ENCODE measurements around the gene CENPT. TPM values are rescaled to one million over a fixed set of nuclear protein-coding genes. Genes with fewer than 3 reads are reported as not detected.

The CENPT gene
- total RNA-seq, 1 experiment from 2014 or later: 54.3 TPM

- H3K27me3 Mint-ChIP-seq (ENCODE audit: unreplicated experiment): no peaks in the 10 kb centered on the region
- no peaks in the 10 kb centered on the region for H3K9me3 Mint-ChIP-seq (ENCODE audit: low read depth, unreplicated experiment)
- peaks cover 26% of the 10 kb centered on the region for H3K4me1 Mint-ChIP-seq (ENCODE audit: low read depth, unreplicated experiment)
- BruUV-seq (replicated peaks): no TSS peak
- intact Hi-C loops (cut with micrococcal nuclease; ENCODE audit: unreplicated experiment): no loop called here
- no peak for DNase-seq
- H3K27ac Mint-ChIP-seq (ENCODE audit: unreplicated experiment): no peak overlapping the region
- CTCF ChIA-PET: interaction anchor here (3.1 kb wide), 1 partner anchor 24 kb away, joined by 8 read pairs; the partner anchor contains the start of genes RANBP10 and TSNAXIP1
- no peak for TF ChIP-seq CTCF (IDR thresholded peaks at IDR 0.05; ENCODE audit: unreplicated experiment)
- peaks cover 10% of the 10 kb centered on the region for H3K36me3 Mint-ChIP-seq (ENCODE audit: insufficient read depth, unreplicated experiment)
- no peak overlapping the region for H3K4me3 Mint-ChIP-seq (ENCODE audit: low read depth, unreplicated experiment)
Observed at GRCh38 chr16:67782567-67783352, 64.7 kb downstream of the CENPT start.

GRCh38 chr16:67781565-67781921, 66.0 kb downstream of the CENPT start:
- H3K36me3 Mint-ChIP-seq (ENCODE audit: insufficient read depth, unreplicated experiment): peaks cover 10% of the 10 kb centered on the region
- no peak overlapping the region for H3K4me3 Mint-ChIP-seq (ENCODE audit: low read depth, unreplicated experiment)
- intact Hi-C loops (cut with micrococcal nuclease; ENCODE audit: unreplicated experiment): no loop called here
- H3K27me3 Mint-ChIP-seq (ENCODE audit: unreplicated experiment): no peaks in the 10 kb centered on the region
- CTCF ChIA-PET: interaction anchor here (3.1 kb wide), 1 partner anchor 25 kb away, joined by 8 read pairs; the partner anchor contains the start of genes RANBP10 and TSNAXIP1
- TF ChIP-seq CTCF (IDR thresholded peaks at IDR 0.05; ENCODE audit: unreplicated experiment): no peak
- H3K27ac Mint-ChIP-seq (ENCODE audit: unreplicated experiment): no peak overlapping the region
- no TSS peak for BruUV-seq (replicated peaks)
- H3K9me3 Mint-ChIP-seq (ENCODE audit: low read depth, unreplicated experiment): no peaks in the 10 kb centered on the region
- peaks cover 26% of the 10 kb centered on the region for H3K4me1 Mint-ChIP-seq (ENCODE audit: low read depth, unreplicated experiment)
- no peak for DNase-seq

- Mint-ChIP-seq H3K4me3 (ENCODE audit: low read depth, unreplicated experiment) (no peak overlapping the region), H3K4me1 (ENCODE audit: low read depth, unreplicated experiment) (peaks cover 26% of the 10 kb centered on the region), H3K27ac (ENCODE audit: unreplicated experiment) (no peak overlapping the region), H3K36me3 (ENCODE audit: insufficient read depth, unreplicated experiment) (peaks cover 10% of the 10 kb centered on the region), H3K27me3 (ENCODE audit: unreplicated experiment) (no peaks in the 10 kb centered on the region), H3K9me3 (ENCODE audit: low read depth, unreplicated experiment) (no peaks in the 10 kb centered on the region)
- CTCF ChIA-PET: interaction anchor here (3.1 kb wide), 1 partner anchor 26 kb away, joined by 8 read pairs; the partner anchor contains the start of genes RANBP10 and TSNAXIP1
- intact Hi-C loops (cut with micrococcal nuclease; ENCODE audit: unreplicated experiment): no loop called here
- no TSS peak for BruUV-seq (replicated peaks)
- no peak for DNase-seq
- no peak for TF ChIP-seq CTCF (IDR thresholded peaks at IDR 0.05; ENCODE audit: unreplicated experiment)
Observed at GRCh38 chr16:67780847-67781564, 66.5 kb downstream of the CENPT start.

GRCh38 chr16:67779256-67780014, 68.1 kb downstream of the CENPT start:
- CTCF ChIA-PET: interaction anchor here (0.5 kb wide), 1 partner anchor 462 kb away, joined by 3 read pairs; no protein-coding TSS in a partner anchor

More at GRCh38 chr16:67779256-67780014, 68.1 kb downstream of the CENPT start:
- Mint-ChIP-seq H3K36me3 (ENCODE audit: insufficient read depth, unreplicated experiment) (peaks cover 10% of the 10 kb centered on the region), H3K4me3 (ENCODE audit: low read depth, unreplicated experiment) (no peak overlapping the region), H3K4me1 (ENCODE audit: low read depth, unreplicated experiment) (peaks cover 26% of the 10 kb centered on the region), H3K27ac (ENCODE audit: unreplicated experiment) (no peak overlapping the region), H3K27me3 (ENCODE audit: unreplicated experiment) (no peaks in the 10 kb centered on the region), H3K9me3 (ENCODE audit: low read depth, unreplicated experiment) (no peaks in the 10 kb centered on the region)
- intact Hi-C loops (cut with micrococcal nuclease; ENCODE audit: unreplicated experiment): no loop called here
- BruUV-seq (replicated peaks): no TSS peak
- TF ChIP-seq CTCF (IDR thresholded peaks at IDR 0.05; ENCODE audit: unreplicated experiment): no peak
- peak; percentile 7 for DNase-seq

All from Calu3 (cell line).